Osteocyte (in vitro differentiated cells): ENCODE measurements around the gene IMMT. TPM values are rescaled to one million over a fixed set of nuclear protein-coding genes. Genes with fewer than 3 reads are reported as not detected.
"Not testable (repeated sequence)": the region's sequence is repeated elsewhere in the genome, so short reads cannot be mapped to it uniquely, and the experiment has no call there.

ENCODE experiments used
- DNase-seq: peaks from one replicate; pipeline ENCODE4 v3.0.0; 2021; ENCODE audit warnings: mixed read lengths; ENCODE audit not compliant: unreplicated experiment; ENCODE audit errors: extremely low spot score
- H3K27ac Mint-ChIP-seq: one replicate; pipeline ENCODE4 v1.8.0; 2021; ENCODE audit warnings: mild to moderate bottlenecking, mixed read lengths; ENCODE audit not compliant: unreplicated experiment
- H3K27me3 Mint-ChIP-seq: one replicate; pipeline ENCODE4 v1.8.0; 2021; ENCODE audit warnings: mixed read lengths; ENCODE audit not compliant: unreplicated experiment
- H3K36me3 Mint-ChIP-seq: one replicate; pipeline ENCODE4 v1.8.0; 2021; ENCODE audit warnings: mixed read lengths; ENCODE audit not compliant: unreplicated experiment
- H3K4me1 Mint-ChIP-seq: one replicate; pipeline ENCODE4 v1.8.0; 2021; ENCODE audit warnings: mixed read lengths; ENCODE audit not compliant: unreplicated experiment
- H3K4me3 Mint-ChIP-seq: one replicate; pipeline ENCODE4 v1.8.0; 2021; ENCODE audit warnings: mild to moderate bottlenecking, moderate library complexity, mixed read lengths; ENCODE audit not compliant: unreplicated experiment
- H3K9me3 Mint-ChIP-seq: one replicate; pipeline ENCODE4 v1.8.0; 2021; ENCODE audit warnings: mixed read lengths; ENCODE audit not compliant: unreplicated experiment
- total RNA-seq: library from RNA; stranded (reverse); gene quantifications from 2 replicates; pipeline ENCODE4 v1.2.1, GENCODE V29; 2021
- TF ChIP-seq, protein P1 (sequence below): fragments of 200-600 bp; sonication (generic); IDR thresholded peaks from 2 replicates; pipeline ENCODE4 v1.5.0; 2021; ENCODE audit warnings: antibody characterized with exemption, mild to moderate bottlenecking, moderate library complexity

Gene IMMT
- total RNA-seq, 1 donor from 2014 or later, result 79.9 TPM

GRCh38 chr2:86201671-86202335 lies 6.5 kb upstream of the IMMT start:
- Mint-ChIP-seq H3K9me3 (no peaks in the 10 kb centered on the region), H3K36me3 (peaks cover 10% of the 10 kb centered on the region), H3K27ac (no peak overlapping the region), H3K4me1 (peaks cover 29% of the 10 kb centered on the region), H3K27me3 (no peaks in the 10 kb centered on the region), H3K4me3 (no peak overlapping the region)
- TF ChIP-seq, protein P1, sequence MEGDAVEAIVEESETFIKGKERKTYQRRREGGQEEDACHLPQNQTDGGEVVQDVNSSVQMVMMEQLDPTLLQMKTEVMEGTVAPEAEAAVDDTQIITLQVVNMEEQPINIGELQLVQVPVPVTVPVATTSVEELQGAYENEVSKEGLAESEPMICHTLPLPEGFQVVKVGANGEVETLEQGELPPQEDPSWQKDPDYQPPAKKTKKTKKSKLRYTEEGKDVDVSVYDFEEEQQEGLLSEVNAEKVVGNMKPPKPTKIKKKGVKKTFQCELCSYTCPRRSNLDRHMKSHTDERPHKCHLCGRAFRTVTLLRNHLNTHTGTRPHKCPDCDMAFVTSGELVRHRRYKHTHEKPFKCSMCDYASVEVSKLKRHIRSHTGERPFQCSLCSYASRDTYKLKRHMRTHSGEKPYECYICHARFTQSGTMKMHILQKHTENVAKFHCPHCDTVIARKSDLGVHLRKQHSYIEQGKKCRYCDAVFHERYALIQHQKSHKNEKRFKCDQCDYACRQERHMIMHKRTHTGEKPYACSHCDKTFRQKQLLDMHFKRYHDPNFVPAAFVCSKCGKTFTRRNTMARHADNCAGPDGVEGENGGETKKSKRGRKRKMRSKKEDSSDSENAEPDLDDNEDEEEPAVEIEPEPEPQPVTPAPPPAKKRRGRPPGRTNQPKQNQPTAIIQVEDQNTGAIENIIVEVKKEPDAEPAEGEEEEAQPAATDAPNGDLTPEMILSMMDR, result no peak
- no peak for DNase-seq

GRCh38 chr2:86200564-86200963 lies 5.3 kb upstream of the IMMT start:
- H3K36me3 Mint-ChIP-seq, H3K9me3 Mint-ChIP-seq, H3K27me3 Mint-ChIP-seq, H3K27ac Mint-ChIP-seq, DNase-seq: not testable (repeated sequence)
- Mint-ChIP-seq H3K4me1 (peaks cover 38% of the 10 kb centered on the region), H3K4me3 (peak overlapping the region; percentile 99)

- no peaks in the 10 kb centered on the region for H3K27me3 Mint-ChIP-seq
- DNase-seq, result no peak
- TF ChIP-seq, protein P1, result no peak
- peaks cover 41% of the 10 kb centered on the region for H3K4me1 Mint-ChIP-seq
- H3K27ac Mint-ChIP-seq, result peak overlapping the region; percentile 87
- no peaks in the 10 kb centered on the region for H3K9me3 Mint-ChIP-seq
- peak overlapping the region; percentile 99 for H3K4me3 Mint-ChIP-seq
- H3K36me3 Mint-ChIP-seq, result peaks cover 3% of the 10 kb centered on the region
These were observed 4.5 kb upstream of the IMMT start for GRCh38 chr2:86199834-86200177.

- peak overlapping the region; percentile 93 for H3K27ac Mint-ChIP-seq
- H3K36me3 Mint-ChIP-seq, result peaks cover 2% of the 10 kb centered on the region
- TF ChIP-seq, protein P1, result no peak
- peak overlapping the region; percentile 90 for H3K4me3 Mint-ChIP-seq
- no peak for DNase-seq
- H3K27me3 Mint-ChIP-seq, result no peaks in the 10 kb centered on the region
- H3K9me3 Mint-ChIP-seq, result no peaks in the 10 kb centered on the region
- H3K4me1 Mint-ChIP-seq, result peaks cover 53% of the 10 kb centered on the region
These were observed 636 bp upstream of the IMMT start for GRCh38 chr2:86195808-86196387.

DNA sequence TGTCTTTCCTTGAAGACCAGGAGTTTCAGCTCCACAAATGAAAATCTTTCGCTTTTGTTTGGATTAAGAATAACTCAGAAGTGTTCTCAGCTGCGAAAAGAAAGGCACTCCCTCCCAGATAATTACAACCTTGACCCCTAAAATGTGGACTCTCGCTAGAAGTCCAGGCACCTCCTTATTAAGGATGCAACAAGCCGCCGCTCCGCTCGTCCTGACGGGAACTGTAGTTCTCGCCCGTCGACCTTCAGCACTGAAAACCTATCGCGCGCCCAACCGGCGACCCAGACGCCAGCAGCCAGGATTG lies 559 bp downstream of the IMMT start:
- peaks cover 5% of the 10 kb centered on the region for H3K36me3 Mint-ChIP-seq
- peak overlapping the region; percentile 90 for H3K4me3 Mint-ChIP-seq
- TF ChIP-seq, protein P1, result no peak
- H3K27ac Mint-ChIP-seq, result peak overlapping the region; percentile 93
- peaks cover 49% of the 10 kb centered on the region for H3K4me1 Mint-ChIP-seq
- DNase-seq, result no peak
- no peaks in the 10 kb centered on the region for H3K9me3 Mint-ChIP-seq
- H3K27me3 Mint-ChIP-seq, result no peaks in the 10 kb centered on the region
